ENCODE measurements around the gene SFXN2. TPM values are rescaled to one million over a fixed set of nuclear protein-coding genes. Genes with fewer than 3 reads are reported as not detected.

The SFXN2 gene
- total RNA-seq, 1 donor from 2014 or later, result 36.8 TPM

GRCh38 chr10:102702742-102703141, 11.7 kb upstream of the SFXN2 start:
- no peak for TF ChIP-seq CTCF (IDR thresholded peaks at IDR 0.05; ENCODE audit: unreplicated experiment)
- Mint-ChIP-seq H3K4me1 (peaks cover 19% of the 10 kb centered on the region), H3K9me3 (no peaks in the 10 kb centered on the region), H3K27me3 (ENCODE audit: low read depth) (no peaks in the 10 kb centered on the region), H3K27ac (no peak overlapping the region), H3K4me3 (no peak overlapping the region), H3K36me3 (peaks cover 14% of the 10 kb centered on the region)
- DNase-seq (ENCODE audit: low spot score in 2 of 2, unreplicated experiment in 2 of 2), result no peak

- no peak for TF ChIP-seq CTCF (IDR thresholded peaks at IDR 0.05; ENCODE audit: unreplicated experiment)
- Mint-ChIP-seq H3K4me1 (peaks cover 21% of the 10 kb centered on the region), H3K36me3 (peaks cover 2% of the 10 kb centered on the region)
Observed at GRCh38 chr10:102704915-102705314, 9.5 kb upstream of the SFXN2 start.

GRCh38 chr10:102705531-102705930, 8.9 kb upstream of the SFXN2 start:
- H3K27me3 Mint-ChIP-seq (ENCODE audit: low read depth), result no peaks in the 10 kb centered on the region
- H3K36me3 Mint-ChIP-seq, result peaks cover 2% of the 10 kb centered on the region
- H3K9me3 Mint-ChIP-seq, result no peaks in the 10 kb centered on the region
- H3K4me1 Mint-ChIP-seq, result peaks cover 25% of the 10 kb centered on the region
- H3K4me3 Mint-ChIP-seq, result no peak overlapping the region
- no peak for TF ChIP-seq CTCF (IDR thresholded peaks at IDR 0.05; ENCODE audit: unreplicated experiment)
- DNase-seq (ENCODE audit: low spot score in 2 of 2, unreplicated experiment in 2 of 2), result no peak
- H3K27ac Mint-ChIP-seq, result peak overlapping the region; percentile 90

More at GRCh38 chr10:102704915-102705314, 9.5 kb upstream of the SFXN2 start:
- H3K27me3 Mint-ChIP-seq (ENCODE audit: low read depth), result no peaks in the 10 kb centered on the region
- H3K27ac Mint-ChIP-seq, result peak overlapping the region; percentile 90
- H3K4me3 Mint-ChIP-seq, result no peak overlapping the region
- no peaks in the 10 kb centered on the region for H3K9me3 Mint-ChIP-seq
- no peak for DNase-seq (ENCODE audit: low spot score in 2 of 2, unreplicated experiment in 2 of 2)

GRCh38 chr10:102710609-102711008, 3.8 kb upstream of the SFXN2 start:
- H3K27me3 Mint-ChIP-seq (ENCODE audit: low read depth), result no peaks in the 10 kb centered on the region
- DNase-seq (ENCODE audit: low spot score in 2 of 2, unreplicated experiment in 2 of 2), result no peak
- peaks cover 36% of the 10 kb centered on the region for H3K4me1 Mint-ChIP-seq
- H3K36me3 Mint-ChIP-seq, result no peaks in the 10 kb centered on the region
- H3K27ac Mint-ChIP-seq, result peak overlapping the region; percentile 9
- no peak for TF ChIP-seq CTCF (IDR thresholded peaks at IDR 0.05; ENCODE audit: unreplicated experiment)
- H3K4me3 Mint-ChIP-seq, result no peak overlapping the region
- no peaks in the 10 kb centered on the region for H3K9me3 Mint-ChIP-seq

GRCh38 chr10:102712089-102712488, 2.3 kb upstream of the SFXN2 start:
- Mint-ChIP-seq H3K27me3 (ENCODE audit: low read depth) (no peaks in the 10 kb centered on the region), H3K27ac (no peak overlapping the region), H3K36me3 (peaks cover 1% of the 10 kb centered on the region), H3K9me3 (no peaks in the 10 kb centered on the region), H3K4me1 (peaks cover 45% of the 10 kb centered on the region), H3K4me3 (no peak overlapping the region)
- no peak for TF ChIP-seq CTCF (IDR thresholded peaks at IDR 0.05; ENCODE audit: unreplicated experiment)
- no peak for DNase-seq (ENCODE audit: low spot score in 2 of 2, unreplicated experiment in 2 of 2)
